OCI-LY7 (cell line): ENCODE results near the gene TERB2.

Experiments
- CTCF ChIP-seq: fragments of 200-600 bp; sonication (generic); conservative IDR thresholded peaks from 2 replicates; pipeline ENCODE4 v1.5.1; 2014; ENCODE audit warnings: mild to moderate bottlenecking, antibody characterized with exemption, low read length, moderate library complexity, mixed read lengths
- EZH2phosphoT487 ChIP-seq: fragments of 200-600 bp; sonication (generic); IDR thresholded peaks from 2 replicates; pipeline ENCODE4 v1.6.1; 2018; ENCODE audit warnings: low read depth, borderline replicate concordance, mild to moderate bottlenecking, mixed run types, antibody characterized with exemption, low read length, moderate library complexity, mixed read lengths

- TF ChIP-seq CTCF (no peak), EZH2phosphoT487 (no peak)
These were observed 52.6 kb downstream of the TERB2 start for GRCh38 chr15:45009046-45009445.
